BJ (cell line): ENCODE measurements around the gene HS3ST3B1. TPM values are rescaled to one million over a fixed set of nuclear protein-coding genes. Genes with fewer than 3 reads are reported as not detected.
A peak's percentile ranks its signal among the peaks of the same experiment; 100 is the strongest.

Experiments used
- CTCF ChIA-PET: fragments of 350-600 bp; formaldehyde crosslinking; extraction: SDS; loops from one replicate; lab custom pipeline; 2021; ENCODE audit warnings: antibody characterized with exemption, inconsistent platforms; lab: Yijun Ruan, JAX
- POLR2A ChIA-PET: fragments of 300-600 bp; sonication (Branson Sonifier 250); formaldehyde crosslinking; extraction: SDS; loops from one replicate; lab custom pipeline; 2021; ENCODE audit warnings: antibody characterized with exemption; lab: Charles Lee
- DNase-seq: peaks from one replicate; pipeline ENCODE4 v3.0.0-alpha.2; 2011; ENCODE audit warnings: low read depth
- H3K27me3 ChIP-seq: 2 replicates; pipeline ENCODE4 v1.6.0; 2011; ENCODE audit warnings: low read length; ENCODE audit not compliant: control insufficient read depth, insufficient read depth
- H3K36me3 ChIP-seq: 2 replicates; pipeline ENCODE4 v1.5.1; 2011; ENCODE audit warnings: low read length; ENCODE audit not compliant: control insufficient read depth, insufficient read depth
- H3K4me3 ChIP-seq: 2 replicates; pipeline ENCODE4 v1.5.1; 2011; ENCODE audit warnings: low read depth, mild to moderate bottlenecking, control low read depth, low read length
- CTCF ChIP-seq: IDR thresholded peaks from 2 replicates; pipeline ENCODE4 v1.5.1; 2011; ENCODE audit warnings: low read depth, mild to moderate bottlenecking, control low read depth, inconsistent platforms, low read length, moderate library complexity; ENCODE audit not compliant: insufficient read depth
- polyA plus RNA-seq: library from polyadenylated mRNA; depleted of rRNA; stranded (reverse); fragments of >200 nt; gene quantifications from 2 replicates; pipeline ENCODE4 v1.2.3, GENCODE V29; 2011

HS3ST3B1 gene
- polyA plus RNA-seq, 1 experiment, result 3.4 TPM

GRCh38 chr17:14299280-14300141 lies 1.4 kb upstream of the HS3ST3B1 start:
- POLR2A ChIA-PET, result interaction anchor here (0.6 kb wide), 2 partner anchors 322 to 551 kb away, joined by 4 to 6 read pairs; no protein-coding TSS in a partner anchor
- CTCF ChIA-PET, result interaction anchor here (0.7 to 1.2 kb wide), 3 partner anchors 218 to 626 kb away, joined by 3 read pairs; no protein-coding TSS in a partner anchor
- DNase-seq, result no peak

GRCh38 chr17:14301279-14302090 lies 604 bp downstream of the HS3ST3B1 start:
- no peak; the same call in 1 of the 2 replicates for TF ChIP-seq CTCF
- CTCF ChIA-PET, result interaction anchor here (0.5 to 4.0 kb wide), 24 partner anchors 42 to 1187 kb away, joined by 3 to 16 read pairs (median 4); no protein-coding TSS in a partner anchor
- no peaks in the 10 kb centered on the region for H3K36me3 ChIP-seq
- POLR2A ChIA-PET, result interaction anchor here (0.6 to 0.9 kb wide), 3 partner anchors 647 to 811 kb away, joined by 3 read pairs; no protein-coding TSS in a partner anchor
- no peak for DNase-seq
- H3K27me3 ChIP-seq, result no peaks in the 10 kb centered on the region
- H3K4me3 ChIP-seq, result peak overlapping the region; percentile 64

More at GRCh38 chr17:14299280-14300141, 1.4 kb upstream of the HS3ST3B1 start:
- no peak for TF ChIP-seq CTCF
- Histone ChIP-seq H3K36me3 (no peaks in the 10 kb centered on the region), H3K4me3 (peak overlapping the region; percentile 47), H3K27me3 (peaks cover 2% of the 10 kb centered on the region; the same call in 1 of the 2 replicates)

GRCh38 chr17:14302091-14302430 lies 1.2 kb downstream of the HS3ST3B1 start:
- ChIA-PET POLR2A (interaction anchor here (0.6 kb wide), 2 partner anchors 648 to 811 kb away, joined by 3 read pairs; no protein-coding TSS in a partner anchor), CTCF (interaction anchor here (0.5 to 4.0 kb wide), 19 partner anchors 58 to 1188 kb away, joined by 3 to 16 read pairs (median 4); no protein-coding TSS in a partner anchor)
- Histone ChIP-seq H3K36me3 (no peaks in the 10 kb centered on the region), H3K4me3 (peak overlapping the region; percentile 64), H3K27me3 (no peaks in the 10 kb centered on the region)
- DNase-seq, result no peak
- no peak for TF ChIP-seq CTCF

GRCh38 chr17:14302431-14303099 lies 1.7 kb downstream of the HS3ST3B1 start:
- no peaks in the 10 kb centered on the region for H3K27me3 ChIP-seq
- CTCF ChIA-PET, result interaction anchor here (0.6 to 4.0 kb wide), 20 partner anchors 11 to 1188 kb away, joined by 3 to 16 read pairs (median 4); no protein-coding TSS in a partner anchor
- no peaks in the 10 kb centered on the region for H3K36me3 ChIP-seq
- POLR2A ChIA-PET, result interaction anchor here (0.6 kb wide), 2 partner anchors 648 to 810 kb away, joined by 3 read pairs; no protein-coding TSS in a partner anchor
- no peak for DNase-seq
- peak; percentile 66 for TF ChIP-seq CTCF
- H3K4me3 ChIP-seq, result peak overlapping the region; percentile 64
